ENCODE data around the gene SULF2.

SULF2 gene

GRCh38 chr20:47815866-47816265, 30.6 kb upstream of the SULF2 start:
- Histone ChIP-seq H3K4me3 (replicated peaks; ENCODE audit: insufficient read depth, low read length) (no peak overlapping the region), H3K27ac (replicated peaks) (no peak overlapping the region), H3K27me3 (ENCODE audit: insufficient read depth, poor library complexity, severe bottlenecking) (peaks cover 8% of the 10 kb centered on the region)
- no peak for DNase-seq (ENCODE audit: low read depth in 1 of 2, low spot score in 1 of 2)
- TF ChIP-seq CTCF (IDR thresholded peaks at IDR 0.05; ENCODE audit: insufficient read depth, low read length) (no peak), REST (IDR thresholded peaks at IDR 0.05; ENCODE audit: insufficient replicate concordance, low read depth) (no peak), SPI1 (IDR thresholded peaks at IDR 0.05; ENCODE audit: borderline replicate concordance, low read depth) (no peak), POLR2AphosphoS5 (IDR thresholded peaks at IDR 0.05; ENCODE audit: low read depth) (no peak), GABPA (IDR thresholded peaks at IDR 0.05; ENCODE audit: low read depth) (no peak)

- TF ChIP-seq GABPA (IDR thresholded peaks at IDR 0.05; ENCODE audit: low read depth), result no peak
- no peak for TF ChIP-seq REST (IDR thresholded peaks at IDR 0.05; ENCODE audit: insufficient replicate concordance, low read depth)
- no peak for TF ChIP-seq SPI1 (IDR thresholded peaks at IDR 0.05; ENCODE audit: borderline replicate concordance, low read depth)
- TF ChIP-seq CTCF (IDR thresholded peaks at IDR 0.05; ENCODE audit: insufficient read depth, low read length), result no peak
- no peak for TF ChIP-seq POLR2AphosphoS5 (IDR thresholded peaks at IDR 0.05; ENCODE audit: low read depth)
- Histone ChIP-seq H3K27me3 (ENCODE audit: insufficient read depth, poor library complexity, severe bottlenecking) (peaks cover 8% of the 10 kb centered on the region), H3K27ac (replicated peaks) (no peak overlapping the region), H3K4me3 (replicated peaks; ENCODE audit: insufficient read depth, low read length) (no peak overlapping the region)
- DNase-seq (ENCODE audit: low read depth in 1 of 2, low spot score in 1 of 2), result no peak
Measured at GRCh38 chr20:47815416-47815806, 30.1 kb upstream of the SULF2 start.

- no peak for DNase-seq (ENCODE audit: low read depth in 1 of 2, low spot score in 1 of 2)
- Histone ChIP-seq H3K27me3 (ENCODE audit: insufficient read depth, poor library complexity, severe bottlenecking) (peaks cover 8% of the 10 kb centered on the region), H3K4me3 (replicated peaks; ENCODE audit: insufficient read depth, low read length) (no peak overlapping the region), H3K27ac (replicated peaks) (no peak overlapping the region)
- TF ChIP-seq SPI1 (IDR thresholded peaks at IDR 0.05; ENCODE audit: borderline replicate concordance, low read depth) (no peak), POLR2AphosphoS5 (IDR thresholded peaks at IDR 0.05; ENCODE audit: low read depth) (no peak), CTCF (IDR thresholded peaks at IDR 0.05; ENCODE audit: insufficient read depth, low read length) (no peak)
Measured at GRCh38 chr20:47814632-47815415, 29.5 kb upstream of the SULF2 start.
